Osteoblast (primary cell): ENCODE results near the gene TEX22. TPM values are rescaled to one million over a fixed set of nuclear protein-coding genes. Genes with fewer than 3 reads are reported as not detected.
A peak's percentile ranks its signal among the peaks of the same experiment; 100 is the strongest.

Experiments used
- DNase-seq: peaks from one replicate; pipeline ENCODE4 v3.0.0; 2011; ENCODE audit warnings: low spot score, mixed read lengths; ENCODE audit not compliant: insufficient read length; ENCODE audit errors: missing footprints
- H2AFZ ChIP-seq: 2 replicates; pipeline ENCODE4 v1.6.0; 2011; ENCODE audit warnings: mild to moderate bottlenecking, low read length
- H3K27ac ChIP-seq: 2 replicates; pipeline ENCODE4 v1.5.1; 2011; ENCODE audit warnings: mild to moderate bottlenecking, low read depth, low read length, moderate library complexity
- H3K27me3 ChIP-seq: 2 replicates; pipeline ENCODE4 v1.6.0; 2012; ENCODE audit warnings: mild to moderate bottlenecking, control low read depth, inconsistent platforms, low read length, moderate library complexity; ENCODE audit not compliant: insufficient read depth
- H3K36me3 ChIP-seq: 2 replicates; pipeline ENCODE4 v1.5.1; 2011; ENCODE audit warnings: mild to moderate bottlenecking, low read length, control low read depth, moderate library complexity; ENCODE audit not compliant: insufficient read depth
- H3K4me1 ChIP-seq: 2 replicates; pipeline ENCODE4 v1.5.1; 2011; ENCODE audit warnings: mild to moderate bottlenecking, low read length, control low read depth, moderate library complexity; ENCODE audit not compliant: insufficient read depth
- H3K4me2 ChIP-seq: 2 replicates; pipeline ENCODE4 v1.6.0; 2011; ENCODE audit warnings: mild to moderate bottlenecking, low read length; ENCODE audit not compliant: insufficient read depth
- H3K4me3 ChIP-seq: fragments of 200-600 bp; sonication (generic); 3 replicates; pipeline ENCODE4 v1.5.1; 2012; ENCODE audit warnings: mild to moderate bottlenecking, low read length, inconsistent platforms; ENCODE audit not compliant: insufficient read depth
- H3K79me2 ChIP-seq: 2 replicates; pipeline ENCODE4 v1.6.0; 2012; ENCODE audit warnings: mild to moderate bottlenecking, low read length, control low read depth, inconsistent platforms; ENCODE audit not compliant: insufficient read depth
- H3K9me3 ChIP-seq: 2 replicates; pipeline ENCODE4 v1.5.1; 2011; ENCODE audit warnings: low read depth, low read length, control low read depth
- H4K20me1 ChIP-seq: 2 replicates; pipeline ENCODE4 v1.6.0; 2012; ENCODE audit warnings: mild to moderate bottlenecking, low read length, control low read depth; ENCODE audit not compliant: insufficient read depth
- CTCF ChIP-seq: IDR thresholded peaks from 2 replicates; pipeline ENCODE4 v1.5.1; 2011; ENCODE audit warnings: mild to moderate bottlenecking, low read depth, low read length, moderate library complexity; ENCODE audit errors: extremely low read depth
- total RNA-seq: library from RNA; depleted of rRNA; stranded (reverse); fragments of >200 nt; gene quantifications from 2 replicates; pipeline ENCODE4 v1.2.3, GENCODE V29; 2012

Gene TEX22
- total RNA-seq, 1 donor, result under 0.01 TPM

- H2AFZ ChIP-seq, result no peak overlapping the region
- H3K4me3 ChIP-seq, result no peak overlapping the region
- H3K79me2 ChIP-seq, result no peaks in the 10 kb centered on the region
- H3K27me3 ChIP-seq, result peaks cover 16% of the 10 kb centered on the region
- peak; percentile 51 for DNase-seq
- H3K9me3 ChIP-seq, result peaks cover 3% of the 10 kb centered on the region
- no peaks in the 10 kb centered on the region for H3K4me1 ChIP-seq
- H3K27ac ChIP-seq, result no peak overlapping the region
- peaks cover 9% of the 10 kb centered on the region for H4K20me1 ChIP-seq
- TF ChIP-seq CTCF, result no peak
- no peak overlapping the region for H3K4me2 ChIP-seq
- H3K36me3 ChIP-seq, result no peaks in the 10 kb centered on the region
These were observed 11.0 kb downstream of the TEX22 start for GRCh38 chr14:105409364-105409763.

GRCh38 chr14:105410642-105411016, 12.3 kb downstream of the TEX22 start:
- peak overlapping the region; percentile 49 for H3K4me3 ChIP-seq
- no peaks in the 10 kb centered on the region for H3K4me1 ChIP-seq
- H3K36me3 ChIP-seq, result no peaks in the 10 kb centered on the region
- DNase-seq, result no peak
- H3K27me3 ChIP-seq, result peaks cover 16% of the 10 kb centered on the region
- H3K27ac ChIP-seq, result no peak overlapping the region
- no peak for TF ChIP-seq CTCF
- peaks cover 9% of the 10 kb centered on the region for H4K20me1 ChIP-seq
- no peaks in the 10 kb centered on the region for H3K9me3 ChIP-seq
- peak overlapping the region; percentile 63 for H3K4me2 ChIP-seq
- no peak overlapping the region for H2AFZ ChIP-seq
- H3K79me2 ChIP-seq, result no peaks in the 10 kb centered on the region

- no peak overlapping the region for H3K27ac ChIP-seq
- no peaks in the 10 kb centered on the region for H3K36me3 ChIP-seq
- peak overlapping the region; percentile 63 for H3K4me2 ChIP-seq
- H3K79me2 ChIP-seq, result no peaks in the 10 kb centered on the region
- H2AFZ ChIP-seq, result no peak overlapping the region
- no peaks in the 10 kb centered on the region for H3K4me1 ChIP-seq
- peaks cover 16% of the 10 kb centered on the region for H3K27me3 ChIP-seq
- H3K4me3 ChIP-seq, result peak overlapping the region; percentile 49
- no peaks in the 10 kb centered on the region for H3K9me3 ChIP-seq
- no peak for TF ChIP-seq CTCF
- DNase-seq, result peak; percentile 99
- H4K20me1 ChIP-seq, result peaks cover 9% of the 10 kb centered on the region
These were observed 12.9 kb downstream of the TEX22 start for GRCh38 chr14:105411017-105411941.

GRCh38 chr14:105411985-105412770, 13.8 kb downstream of the TEX22 start:
- Histone ChIP-seq H3K4me2 (no peak overlapping the region), H2AFZ (no peak overlapping the region)
- no peak for TF ChIP-seq CTCF

More at GRCh38 chr14:105411985-105412770, 13.8 kb downstream of the TEX22 start:
- Histone ChIP-seq H3K4me1 (no peaks in the 10 kb centered on the region), H3K27ac (no peak overlapping the region), H3K79me2 (no peaks in the 10 kb centered on the region), H3K9me3 (no peaks in the 10 kb centered on the region), H3K27me3 (peaks cover 16% of the 10 kb centered on the region), H3K36me3 (no peaks in the 10 kb centered on the region), H3K4me3 (no peak overlapping the region), H4K20me1 (peaks cover 9% of the 10 kb centered on the region)
- DNase-seq, result peak; percentile 91
